ENCODE results near the gene MYO19. TPM values are rescaled to one million over a fixed set of nuclear protein-coding genes. Genes with fewer than 3 reads are reported as not detected.

MYO19 gene
- total RNA-seq, 1 experiment from 2014 or later = 144 TPM

DNA sequence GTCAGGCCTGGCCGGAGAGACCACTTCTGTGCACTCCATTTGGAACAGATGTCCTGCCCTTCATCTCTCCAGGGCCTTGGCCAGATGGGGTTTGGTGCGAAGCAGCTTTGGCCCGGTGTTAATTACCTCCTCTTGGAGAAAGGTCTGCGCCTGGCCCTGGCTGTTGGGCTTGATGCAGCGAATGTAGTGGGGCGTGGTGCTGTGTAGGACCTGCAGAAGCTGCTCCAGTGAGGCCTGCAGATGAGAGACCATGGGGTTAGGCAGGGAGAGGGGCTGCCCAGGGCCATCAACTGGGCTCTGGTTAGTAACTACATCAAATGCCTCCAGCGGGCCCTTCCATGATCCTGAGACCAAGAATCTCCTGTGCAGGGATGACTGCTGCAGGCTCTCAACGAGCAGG, 29.5 kb downstream of the MYO19 start:
- H3K79me1 ChIP-seq (ENCODE audit: insufficient read depth, low read depth, low read length, poor library complexity, severe bottlenecking) = no peaks in the 10 kb centered on the region
- H3K27me3 ChIP-seq (ENCODE audit: insufficient read depth, low read length) = no peaks in the 10 kb centered on the region
- Mint-ChIP-seq H3K27me3 (ENCODE audit: low read depth) (no peaks in the 10 kb centered on the region; the same call in 1 of the 2 replicates), H3K9me3 (no peaks in the 10 kb centered on the region), H3K27ac (no peak overlapping the region), H3K4me1 (no peaks in the 10 kb centered on the region), H3K4me3 (no peak overlapping the region), H3K36me3 (ENCODE audit: insufficient read depth in 1 of 3, low read depth in 3 of 3) (peaks cover 43 to 95% (median 93%) of the 10 kb centered on the region in 3 experiments; a peak in 6 of 7 replicates)
- H4K20me1 ChIP-seq (ENCODE audit: control insufficient read depth, insufficient read depth, insufficient read length) = peaks cover 2% of the 10 kb centered on the region
- DNase-seq = no peak
- no peak overlapping the region for H2BK12ac ChIP-seq (ENCODE audit: insufficient read length, low read depth, low read length)
- no peak overlapping the region for H3K9ac ChIP-seq (ENCODE audit: extremely low read depth, insufficient read length, low read length)
- H4K8ac ChIP-seq (replicated peaks; ENCODE audit: insufficient read length, low read depth, low read length) = no peak overlapping the region
- H3K27ac ChIP-seq (ENCODE audit: insufficient read length, low read depth, low read length) = no peak overlapping the region
- H3K23me2 ChIP-seq (ENCODE audit: insufficient read length, low read depth, low read length, poor library complexity, severe bottlenecking) = no peaks in the 10 kb centered on the region
- H2BK20ac ChIP-seq (ENCODE audit: low read depth, low read length, poor library complexity, severe bottlenecking) = no peak overlapping the region
- H3K18ac ChIP-seq (ENCODE audit: insufficient read length, low read depth, low read length) = no peak overlapping the region
- no peaks in the 10 kb centered on the region for H3K9me3 ChIP-seq (ENCODE audit: control insufficient read depth, low read depth, low read length)
- no peak overlapping the region for H2BK5ac ChIP-seq (ENCODE audit: insufficient read length, low read length)
- H2AFZ ChIP-seq (ENCODE audit: low read length) = no peak overlapping the region
- no peaks in the 10 kb centered on the region for H3K79me2 ChIP-seq (ENCODE audit: insufficient read depth, low read length)
- H3K4ac ChIP-seq (ENCODE audit: low read depth, low read length) = no peak overlapping the region
- no peaks in the 10 kb centered on the region for H3K4me1 ChIP-seq (ENCODE audit: insufficient read depth, low read length)
- H2AK5ac ChIP-seq (ENCODE audit: insufficient read length, low read length) = no peak overlapping the region
- H3T11ph ChIP-seq (ENCODE audit: low read length) = no peak overlapping the region
- WGBS (ENCODE audit: extremely low coverage, insufficient read length, low lambda C conversion rate) = no CpG with 5 or more reads among the region's 8 CpGs
- no peak overlapping the region for H4K5ac ChIP-seq (ENCODE audit: insufficient read length, low read depth, low read length)
- no peak overlapping the region for H3K56ac ChIP-seq (ENCODE audit: insufficient read length, low read depth, low read length)
- H3K14ac ChIP-seq (ENCODE audit: insufficient read depth, low read length) = no peak overlapping the region
- H2BK120ac ChIP-seq (ENCODE audit: low read depth, low read length, poor library complexity, severe bottlenecking) = no peak overlapping the region
- no peak overlapping the region for H3K4me2 ChIP-seq (ENCODE audit: insufficient read depth, insufficient read length, low read length)
- no peak for TF ChIP-seq CTCF (conservative IDR thresholded peaks at IDR 0.05)
- H2BK15ac ChIP-seq (ENCODE audit: low read depth, low read length) = no peak overlapping the region
- no peak overlapping the region for H4K91ac ChIP-seq (ENCODE audit: insufficient read length, low read depth, low read length)
- H3K23ac ChIP-seq (ENCODE audit: insufficient read length, low read depth, low read length) = no peak overlapping the region
